NCI-H1436 treated with DMSO at 0.1 percent for 48 hours (cell line): ENCODE measurements around the gene AP3B2.
"Not testable (repeated sequence)": the region's sequence is repeated elsewhere in the genome, so short reads cannot be mapped to it uniquely, and the experiment has no call there.

ENCODE experiments used
- DNase-seq: peaks from one replicate; lab custom pipeline; 2025; lab: John Stamatoyannopoulos, UW

Gene AP3B2

DNA sequence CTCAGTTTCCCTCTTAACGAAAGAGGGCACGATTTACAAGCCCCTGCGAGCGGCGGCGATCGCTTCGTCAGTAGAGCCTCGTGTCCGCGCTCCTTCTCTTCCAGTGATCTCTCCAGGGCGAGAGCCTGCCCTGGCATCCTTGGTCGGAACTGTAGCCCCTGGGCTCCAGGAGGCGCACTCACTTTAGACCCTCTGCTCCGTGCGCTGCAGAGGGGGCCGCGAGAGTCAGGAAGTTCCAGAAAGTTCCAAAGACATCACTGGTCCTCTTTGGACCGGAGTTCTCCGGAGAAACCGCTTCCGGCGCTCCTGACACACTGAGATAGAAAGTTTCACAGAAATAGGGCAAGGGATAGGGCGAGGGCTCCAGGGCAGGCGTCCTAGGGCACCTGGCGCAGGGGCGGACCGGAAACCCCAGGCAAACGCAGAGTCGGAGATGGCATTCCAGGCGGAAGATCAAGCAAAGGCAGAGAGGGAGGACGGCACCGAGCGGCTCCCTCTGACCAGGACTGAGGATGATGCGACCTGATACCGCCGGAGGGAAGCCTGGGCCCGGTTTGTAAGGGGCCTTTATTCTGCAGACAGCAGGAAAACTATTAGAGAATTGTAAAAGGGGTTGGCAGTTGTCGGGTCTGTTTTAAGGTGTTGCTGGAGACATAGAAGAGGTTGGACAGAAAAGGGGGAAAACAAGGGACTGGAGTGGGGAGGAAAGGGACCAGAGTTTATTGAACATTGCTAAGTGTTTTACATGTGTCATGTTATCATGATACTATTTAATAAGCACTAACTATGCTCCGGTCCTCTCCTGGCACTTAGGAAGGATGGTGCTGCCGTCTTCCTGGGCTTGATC, 61.2 kb downstream of the AP3B2 start:
- no peak for DNase-seq

DNA sequence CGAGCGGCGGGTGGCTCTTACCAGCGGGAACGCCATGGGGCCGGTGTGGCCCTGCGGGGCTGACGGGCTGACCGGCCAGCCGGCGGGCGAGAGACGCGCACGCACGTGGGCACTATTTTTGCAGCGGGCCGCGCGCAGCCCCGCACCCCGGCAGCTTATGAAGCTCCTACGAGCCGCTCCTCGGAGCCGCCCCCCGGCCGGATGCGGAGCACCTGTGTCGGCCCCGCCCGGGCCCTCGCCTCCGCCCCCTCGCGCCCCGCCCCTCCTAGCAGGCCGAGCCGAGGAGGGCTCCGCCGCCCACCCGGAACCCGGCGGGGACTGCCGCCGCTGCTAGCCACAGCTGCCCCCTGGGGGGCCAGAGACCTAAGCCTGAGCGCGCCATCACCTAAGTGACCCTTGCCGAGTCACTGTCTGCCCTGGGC, 61.8 kb downstream of the AP3B2 start:
- DNase-seq, result no peak

DNA sequence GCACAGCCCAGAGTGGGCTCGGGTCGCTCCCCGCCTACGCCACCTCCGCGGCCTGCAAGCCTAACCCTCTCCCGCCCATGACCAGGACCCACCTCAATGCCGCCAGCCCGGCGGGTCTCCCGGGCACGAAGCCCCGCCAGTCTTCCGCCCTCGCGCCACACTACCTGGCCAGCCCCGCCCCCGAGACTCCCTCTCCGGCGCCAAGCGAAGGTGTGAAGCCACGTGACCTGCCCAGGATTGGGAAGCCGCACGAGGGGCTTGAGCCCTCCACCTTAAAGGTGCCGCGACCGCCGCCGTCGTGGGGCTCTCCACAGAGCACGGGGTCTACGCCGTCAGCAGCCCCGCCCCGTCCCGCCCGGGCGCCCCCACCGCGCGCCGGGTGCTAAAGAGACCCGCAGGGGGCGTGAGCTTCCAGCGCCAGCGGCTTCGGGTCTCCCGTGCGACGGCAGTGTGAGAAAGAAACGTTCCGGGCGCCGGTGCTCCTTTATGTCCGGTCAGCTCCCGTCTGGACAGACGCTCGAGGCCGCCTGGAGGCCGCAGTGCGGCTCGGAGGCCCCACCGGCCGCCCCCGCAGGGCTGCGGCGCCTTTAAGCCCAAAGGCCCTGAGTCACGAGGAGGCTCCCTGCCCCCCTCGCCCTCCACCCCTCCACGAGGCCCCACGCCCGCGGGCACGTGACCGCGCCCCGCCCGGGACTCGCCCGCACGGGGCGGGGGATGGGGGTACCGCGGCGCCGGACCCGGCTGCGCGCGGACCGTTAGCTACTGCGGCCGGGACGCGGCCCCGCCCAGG, 62.4 kb downstream of the AP3B2 start, which contains the start of gene CPEB1:
CPEB1 (minus strand) TSS at position 319 of the 790 bp plus-strand sequence. CDS start 18,904 bp downstream, outside the sequence.
- DNase-seq, result no peak

DNA sequence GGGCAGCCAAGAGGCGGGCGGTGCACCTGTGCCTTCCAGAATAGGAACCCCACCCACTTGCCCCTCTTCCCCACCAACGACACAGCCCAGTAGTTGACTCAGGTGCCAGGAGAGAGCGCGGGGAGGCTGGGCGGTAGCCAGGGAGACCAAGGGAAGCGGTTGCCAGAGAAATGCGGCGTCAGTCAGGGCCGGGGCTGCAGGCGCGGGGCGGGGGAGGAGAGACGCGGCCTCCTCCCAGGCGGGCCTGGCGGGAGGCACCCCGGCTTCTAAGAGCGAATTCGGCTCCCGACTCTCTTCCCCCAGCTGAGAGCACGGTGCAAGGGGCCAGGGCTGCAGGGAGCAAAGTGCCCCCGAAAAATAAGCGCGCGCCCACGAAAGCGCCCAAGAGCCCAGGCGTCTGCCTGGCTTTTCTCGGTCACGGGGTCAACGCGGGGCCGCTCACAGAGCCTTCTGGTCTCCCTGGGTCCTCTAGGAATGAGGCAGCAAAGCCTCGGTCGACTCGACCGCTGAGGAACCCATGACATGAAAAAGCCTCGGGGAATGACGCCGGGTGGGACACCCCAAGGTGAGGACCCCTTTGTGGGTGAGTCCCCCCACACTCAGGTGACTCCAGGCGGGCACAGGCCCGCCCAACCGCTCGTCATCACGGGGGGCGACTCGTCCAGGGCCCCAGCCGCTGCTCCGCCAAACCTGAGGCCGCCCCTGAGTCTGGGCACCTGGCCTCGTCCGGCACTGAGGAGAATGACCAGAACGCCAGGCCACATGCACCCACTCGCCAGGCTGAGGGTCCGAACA, 63.2 kb downstream of the AP3B2 start:
- DNase-seq, result peak; percentile 62

DNA sequence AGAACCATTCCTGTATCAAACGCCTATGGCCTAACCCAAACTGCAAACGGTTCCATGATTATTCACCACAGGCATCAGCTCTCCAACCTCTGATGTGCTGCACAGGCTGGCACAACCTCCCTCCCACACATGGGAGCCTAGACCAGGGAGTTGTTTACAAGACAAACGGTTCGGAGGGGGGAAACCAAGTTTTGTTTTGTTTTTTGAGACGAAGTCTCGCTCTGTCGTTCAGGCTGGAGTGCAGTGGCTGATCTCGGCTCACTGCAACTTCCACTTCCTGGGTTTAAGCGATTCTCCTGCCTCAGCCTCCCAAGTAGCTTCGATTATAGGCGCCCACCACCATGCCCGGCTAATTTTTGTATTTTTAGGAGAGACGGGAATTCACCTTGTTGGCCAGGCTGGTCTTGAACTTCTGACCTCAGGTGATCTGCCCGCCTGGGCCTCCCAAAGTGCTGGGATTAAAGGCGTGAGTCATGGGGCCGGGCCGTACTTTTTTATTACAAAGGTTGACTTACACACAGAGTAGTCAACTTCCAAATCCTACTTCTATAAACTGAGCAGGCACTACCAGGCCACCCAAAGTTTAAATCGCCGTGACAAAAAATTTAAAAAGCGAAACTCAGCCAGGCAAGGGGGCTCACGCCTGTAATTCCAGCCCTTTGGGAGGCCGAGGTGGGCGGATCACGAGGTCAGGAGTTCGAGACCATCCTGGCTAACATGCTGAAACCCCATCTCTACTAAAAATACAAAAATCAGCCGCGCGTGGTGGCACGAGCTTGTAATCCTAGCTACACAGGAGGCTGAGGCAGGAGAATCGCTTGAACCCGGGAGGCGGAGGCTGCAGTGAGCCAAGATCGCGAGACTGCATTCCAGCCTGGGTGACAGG, 64.5 kb downstream of the AP3B2 start:
- not testable (repeated sequence) for DNase-seq

DNA sequence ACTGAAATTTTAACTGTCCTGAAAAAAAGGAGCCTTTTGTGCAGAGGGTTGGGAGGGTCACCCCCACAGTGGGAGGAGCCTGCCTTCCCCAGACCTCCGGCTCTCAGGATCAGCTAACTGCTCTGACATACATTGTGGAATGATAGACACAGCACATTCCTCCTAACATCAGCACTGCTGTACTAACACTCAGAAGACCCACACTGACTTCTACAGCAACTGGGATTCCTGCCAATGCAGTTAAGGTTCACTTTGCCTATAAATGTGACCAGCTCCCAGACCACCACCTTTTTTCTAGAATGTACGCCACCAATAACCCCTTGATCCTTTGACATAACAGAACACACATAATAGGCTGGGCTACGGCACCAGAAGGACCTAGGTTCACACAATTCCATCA, 65.7 kb downstream of the AP3B2 start:
- no peak for DNase-seq

DNA sequence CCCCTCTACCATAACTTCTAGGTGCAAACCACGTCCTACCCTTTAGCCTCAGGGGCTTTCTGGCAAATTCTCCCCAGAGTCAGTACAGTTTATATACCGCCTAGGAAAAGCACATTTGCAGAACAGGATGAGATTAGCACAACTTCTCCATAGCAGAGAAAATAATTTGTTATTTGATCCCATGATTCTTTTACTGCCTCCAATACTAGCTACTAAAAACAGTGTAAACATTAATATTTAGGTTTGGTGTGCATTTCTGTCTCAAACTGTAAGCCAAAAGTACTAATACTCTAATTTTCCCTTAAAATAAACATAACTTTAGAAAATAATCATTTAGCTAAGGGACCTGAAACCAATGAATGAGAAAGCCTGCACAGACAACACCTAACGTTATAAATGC, 67.0 kb downstream of the AP3B2 start:
- DNase-seq, result no peak

DNA sequence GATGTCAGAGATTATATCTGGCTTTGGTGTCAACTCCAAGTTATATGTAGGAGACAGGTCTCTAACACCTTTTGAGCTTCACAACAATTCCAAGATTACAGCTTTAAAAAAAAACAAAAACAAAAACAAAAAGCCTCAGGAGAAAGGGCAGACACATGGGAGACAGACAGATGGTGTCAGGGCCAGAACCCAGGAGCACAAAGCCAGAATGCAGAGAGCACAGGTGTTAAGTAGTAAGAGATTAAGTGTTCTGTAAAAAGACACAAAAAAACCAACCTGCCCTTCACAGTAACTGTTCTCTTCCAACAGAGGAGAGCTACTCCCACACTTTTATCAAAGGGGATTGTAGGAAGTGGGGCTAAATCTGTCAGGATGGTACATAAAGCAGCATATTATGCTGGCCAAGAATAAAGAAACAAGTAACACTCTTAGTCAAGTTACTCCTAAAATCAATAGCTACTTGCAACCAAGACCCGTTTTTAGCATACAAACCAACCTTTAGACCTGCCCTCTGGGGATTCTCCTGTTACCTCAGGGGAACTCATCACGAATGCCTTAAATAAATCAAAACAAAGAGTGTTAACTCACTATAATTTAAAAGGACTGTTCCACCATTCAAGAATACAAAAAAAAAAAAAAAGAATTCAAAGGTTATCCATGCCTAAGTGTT, 68.4 kb downstream of the AP3B2 start:
- DNase-seq, result no peak

DNA sequence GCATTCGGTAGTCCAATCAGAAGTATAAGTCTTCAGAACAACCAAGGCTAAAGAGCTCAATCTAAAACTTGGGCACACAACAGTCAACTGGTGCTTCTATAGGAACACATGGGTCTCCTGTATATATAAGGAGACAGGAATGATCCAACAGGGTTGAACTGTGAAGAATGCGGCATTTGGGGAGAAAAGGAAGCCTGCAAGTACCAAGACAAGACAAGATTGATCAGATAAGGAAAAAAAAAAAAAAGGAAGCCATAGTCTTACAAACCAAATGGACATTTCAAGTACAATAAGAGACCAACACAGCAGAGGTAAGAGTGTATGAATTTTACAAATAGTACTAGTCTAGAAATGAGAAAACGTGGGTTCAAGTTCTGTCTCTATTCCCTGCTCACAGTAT, 69.0 kb downstream of the AP3B2 start:
- no peak for DNase-seq

DNA sequence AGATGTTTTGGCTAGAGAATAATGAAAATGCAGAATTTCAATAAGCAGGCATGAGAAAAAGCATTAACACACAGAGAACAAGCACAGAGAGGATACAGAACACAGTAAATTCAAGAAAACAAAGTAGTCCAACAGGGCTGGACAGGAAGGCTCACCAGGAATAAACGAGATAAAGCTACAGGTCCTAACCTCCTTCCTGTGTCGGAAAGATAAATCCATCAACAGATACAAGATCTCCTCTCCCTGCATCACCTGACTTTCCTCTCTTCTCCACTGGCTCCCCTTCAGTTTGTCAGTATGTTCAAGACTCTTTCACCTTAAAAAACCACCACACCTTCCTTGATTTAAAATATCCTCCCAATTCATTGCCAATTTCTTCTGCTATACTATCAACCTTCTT, 73.9 kb downstream of the AP3B2 start:
- DNase-seq, result no peak

DNA sequence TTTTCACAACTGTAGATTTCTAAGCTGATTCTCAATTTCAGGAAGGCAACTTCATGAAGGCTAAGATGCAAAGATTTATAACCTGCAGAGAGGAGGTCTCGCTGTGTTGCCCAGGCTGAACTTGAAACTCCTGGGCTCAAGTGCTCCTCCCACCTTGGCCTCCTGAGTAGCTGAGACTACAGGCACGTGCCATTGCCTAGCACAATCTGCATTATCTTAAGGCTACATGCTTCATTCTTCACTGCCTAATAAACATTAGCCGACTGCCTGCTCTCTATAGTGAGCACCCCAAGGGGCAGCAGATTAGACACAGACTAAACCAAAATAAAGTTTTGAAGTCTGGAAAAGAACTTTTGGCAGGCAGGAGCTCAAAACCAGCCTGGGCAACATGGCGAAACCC, 79.6 kb downstream of the AP3B2 start:
- no peak for DNase-seq

DNA sequence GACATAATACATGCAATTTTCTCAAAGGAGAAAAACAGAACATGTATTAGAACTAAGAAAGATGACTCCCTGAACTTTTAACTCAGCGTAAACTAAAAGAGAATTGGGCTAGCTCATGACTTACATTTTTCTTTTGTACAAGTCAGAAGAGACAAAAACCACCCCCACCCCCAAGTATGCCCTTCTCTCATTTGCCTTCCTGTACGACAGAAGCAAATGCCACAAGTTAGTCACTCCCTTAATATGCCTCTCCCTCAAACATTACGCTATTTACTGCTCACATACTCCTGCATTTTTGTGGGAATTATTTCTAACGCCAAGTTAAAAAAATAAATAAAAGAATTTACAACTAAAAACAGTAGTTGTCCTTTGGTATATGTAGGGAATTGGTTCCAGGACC, 84.5 kb downstream of the AP3B2 start:
- DNase-seq, result no peak

DNA sequence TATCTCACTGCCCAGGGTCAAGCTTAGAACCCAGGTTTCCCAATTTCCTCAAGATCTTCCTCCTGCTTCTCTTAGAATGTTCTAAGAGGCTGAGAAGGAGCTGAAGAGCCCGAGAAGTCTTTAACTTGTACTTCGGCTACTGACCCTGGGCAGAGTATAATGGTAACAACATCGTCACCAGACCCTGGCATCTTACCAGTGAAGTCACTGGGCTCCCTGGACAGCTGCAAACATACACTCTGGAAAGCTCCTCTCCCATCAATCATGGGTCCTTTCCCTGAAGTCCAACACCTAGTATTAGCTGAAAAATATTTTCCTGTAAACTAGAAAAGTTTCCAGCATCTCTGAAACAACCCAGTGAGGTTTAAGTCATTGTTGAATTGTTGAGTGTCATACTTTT, 85.2 kb downstream of the AP3B2 start:
- DNase-seq, result no peak

DNA sequence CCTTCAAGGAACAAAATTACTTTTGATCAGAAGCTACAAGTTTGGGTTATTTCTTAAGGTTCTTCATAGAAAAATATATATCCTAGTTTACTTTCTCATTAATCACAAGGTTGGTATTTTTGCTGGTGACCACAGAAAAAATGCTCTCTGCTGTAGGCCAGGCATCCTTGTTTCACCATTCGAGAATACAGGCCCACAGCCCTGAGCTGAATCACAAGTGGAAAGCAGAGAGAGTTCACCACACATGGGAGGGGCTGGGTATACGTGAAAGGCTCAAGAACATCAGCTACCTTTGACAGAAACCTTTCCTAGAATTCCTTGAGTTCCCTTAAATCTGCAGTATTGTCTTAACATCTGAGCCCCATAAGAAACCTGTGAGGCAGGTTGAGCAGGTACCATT, 85.7 kb downstream of the AP3B2 start:
- no peak for DNase-seq

DNA sequence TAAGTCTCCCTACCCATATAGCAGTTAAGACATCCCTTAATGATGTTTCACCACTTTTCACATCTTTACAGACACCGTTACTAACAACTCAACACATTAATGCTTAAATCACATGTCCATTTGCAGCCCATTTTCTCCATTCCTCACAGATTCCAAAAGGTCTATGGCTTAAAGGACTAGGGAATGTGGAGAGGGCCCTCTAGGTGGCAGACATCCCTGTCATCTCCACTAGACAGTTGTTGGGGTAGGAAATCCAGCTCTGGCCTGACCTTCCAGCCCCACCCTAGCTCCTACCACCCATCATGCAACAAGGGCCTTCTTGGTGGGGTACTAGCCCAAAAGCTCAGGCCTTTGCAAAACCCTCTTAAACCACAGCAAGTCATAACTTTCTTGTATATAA, 87.7 kb downstream of the AP3B2 start:
- DNase-seq, result no peak

DNA sequence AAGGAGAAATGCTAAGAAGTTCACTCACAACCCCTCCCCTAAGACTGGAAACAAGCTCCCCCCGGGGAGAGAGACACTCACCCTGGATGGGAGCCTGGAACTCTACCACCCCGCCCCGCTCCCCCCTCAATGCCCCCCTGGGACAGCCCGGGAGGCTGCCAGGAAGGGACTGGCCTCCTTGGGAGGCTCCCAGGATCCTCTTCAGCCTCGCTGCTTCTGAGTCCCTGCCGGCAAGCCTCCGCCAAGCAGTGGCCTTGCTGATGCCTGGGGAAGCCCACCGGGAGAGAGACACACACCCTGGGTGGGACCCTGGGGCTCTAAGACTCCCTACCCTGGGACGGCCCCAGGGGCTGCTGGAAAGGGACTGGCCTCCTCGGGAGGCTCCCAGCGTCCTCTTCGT, 95.9 kb downstream of the AP3B2 start:
- no peak for DNase-seq

DNA sequence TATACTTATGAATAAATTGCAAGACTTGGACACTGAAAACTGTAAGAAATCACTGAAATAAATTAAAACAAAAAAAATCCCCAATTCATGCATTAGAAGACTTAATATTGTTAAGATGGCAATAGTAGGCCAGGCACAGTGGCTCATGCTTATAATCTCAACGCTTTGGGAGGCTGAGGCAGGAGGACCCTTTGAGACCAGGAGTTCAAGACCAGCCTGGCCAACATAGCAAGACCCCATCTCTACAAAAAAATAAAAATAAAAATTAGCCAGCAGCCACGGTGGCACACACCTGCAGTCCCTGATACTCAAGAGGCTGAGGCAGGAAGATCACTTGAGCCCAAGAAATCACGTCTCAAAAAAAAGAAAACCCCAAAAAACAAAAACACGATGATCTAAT, 98.3 kb downstream of the AP3B2 start:
- DNase-seq, result no peak
